SHP77 (cell line): Measurements from ENCODE around the gene TREML4.
A peak's percentile ranks its signal among the peaks of the same experiment; 100 is the strongest.

Source experiments
- DNase-seq, 2 experiments: peaks; one replicate each; lab custom pipeline; 2025; lab: John Stamatoyannopoulos, UW

Gene TREML4

DNA sequence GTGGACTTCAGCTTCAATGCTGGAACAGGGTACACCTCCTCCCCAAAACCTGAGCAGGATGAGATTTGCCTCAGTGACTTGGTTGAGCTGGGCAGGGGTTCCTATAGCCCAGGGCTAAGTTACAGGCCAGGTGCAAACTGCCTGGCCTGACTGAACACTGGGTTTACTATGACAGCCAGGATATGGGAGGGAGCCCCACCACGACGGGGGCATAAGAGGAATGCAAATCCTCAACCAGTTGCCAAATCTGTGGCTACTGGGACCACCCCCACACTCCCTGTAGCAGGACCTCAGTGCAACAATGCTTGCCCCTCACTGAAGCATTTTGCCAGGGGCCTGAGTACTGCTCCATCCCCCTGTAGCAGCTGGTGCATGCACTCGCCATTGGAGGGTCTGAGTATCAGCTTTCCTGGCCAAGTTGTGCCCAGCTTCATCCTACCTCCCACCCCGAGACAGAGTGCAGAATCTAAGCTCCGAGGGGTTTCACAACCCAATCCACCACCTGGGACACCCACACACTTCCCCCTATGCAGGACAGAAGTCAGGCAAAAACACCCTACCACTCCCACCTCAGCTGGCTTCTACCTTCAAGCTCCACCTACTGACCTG lies 27.6 kb downstream of the TREML4 start:
- DNase-seq, result no peak

DNA sequence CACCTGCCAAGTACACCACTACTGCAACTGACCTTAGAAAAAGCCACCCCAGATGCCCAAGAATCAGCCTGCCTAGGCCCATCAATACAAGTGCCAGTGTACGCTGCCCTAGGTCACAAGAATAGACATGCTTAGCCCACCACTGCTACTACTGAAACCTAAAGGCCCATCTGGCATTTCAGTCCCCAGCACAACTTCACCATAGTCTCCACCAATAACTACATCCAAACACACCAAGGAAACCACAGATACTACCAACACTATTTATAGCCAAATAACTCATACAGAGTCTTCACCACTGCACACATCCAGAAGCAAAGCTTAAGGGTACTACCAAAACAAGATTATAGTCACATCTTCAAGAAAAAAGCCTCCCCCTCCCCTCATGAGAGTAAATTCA lies 28.2 kb downstream of the TREML4 start:
- no peak for DNase-seq

DNA sequence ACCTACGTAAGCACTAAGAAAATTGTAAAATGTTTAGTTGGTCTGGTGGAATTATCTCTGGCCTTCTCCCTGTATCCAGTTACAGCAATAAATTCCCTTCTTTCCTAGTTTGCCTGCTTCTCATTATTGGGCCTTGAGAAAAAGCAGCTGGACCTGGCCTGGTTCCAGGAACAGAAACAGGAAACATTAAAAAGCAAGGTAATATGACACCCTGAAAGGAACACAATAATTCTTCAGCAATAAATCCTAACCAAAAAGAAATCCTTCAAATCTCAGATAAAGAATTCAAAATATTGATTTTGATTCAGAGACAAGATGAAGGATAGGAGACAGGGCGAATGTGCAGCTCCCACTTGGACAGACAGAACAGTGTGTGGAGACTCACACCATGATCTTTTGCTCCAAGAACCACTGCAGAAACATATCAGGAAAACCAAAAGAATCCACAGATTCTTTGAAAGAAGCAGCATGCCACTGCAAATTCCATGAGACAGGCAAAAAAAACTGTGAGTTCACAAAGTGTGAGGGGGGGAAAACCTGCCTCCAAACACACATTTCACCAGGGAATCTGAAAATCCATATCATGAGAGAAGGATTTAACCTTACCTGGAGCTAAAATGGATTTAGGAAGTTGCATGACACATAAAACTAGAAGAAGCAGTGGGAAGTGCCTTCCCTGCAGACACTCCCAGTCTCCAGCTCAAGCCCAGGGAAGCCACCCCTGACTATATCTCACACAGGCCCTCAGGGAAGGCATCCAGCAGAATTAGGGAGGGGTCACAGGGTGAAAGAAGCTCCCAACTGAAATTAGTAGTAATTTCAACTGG lies 29.4 kb downstream of the TREML4 start:
- peak; percentile 40 to 51 for DNase-seq

DNA sequence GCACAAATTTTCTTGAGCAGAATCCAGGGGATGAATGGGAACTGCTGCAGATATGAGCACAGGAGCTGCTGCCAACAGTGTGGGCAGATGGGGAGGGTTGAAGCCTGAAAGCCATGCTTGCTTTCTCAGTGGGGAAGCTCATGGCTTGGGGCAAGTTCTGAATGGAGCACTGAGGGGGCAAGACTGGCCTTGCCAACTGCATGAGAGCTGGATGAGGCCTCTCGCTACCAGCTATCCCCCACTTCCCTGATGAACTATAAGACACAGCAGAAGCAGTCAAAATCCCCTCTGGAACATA lies 30.0 kb downstream of the TREML4 start:
- DNase-seq, result no peak

DNA sequence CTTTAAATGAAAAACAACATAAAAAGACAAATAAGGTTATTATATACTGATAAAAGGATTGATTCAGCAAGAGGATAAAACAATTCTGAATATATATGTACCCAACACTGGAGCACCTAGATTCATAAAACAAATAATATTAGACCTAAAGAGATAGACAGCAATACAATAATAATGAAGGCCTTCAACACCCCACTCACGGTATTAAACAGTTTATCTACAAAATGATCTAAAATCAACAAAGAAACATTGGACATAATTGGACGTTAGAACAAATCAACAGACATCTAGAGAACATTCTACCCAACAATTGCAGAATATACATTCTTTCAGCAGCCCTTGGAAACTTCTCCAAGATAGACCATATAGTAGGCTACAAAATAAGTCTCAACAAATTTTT lies 34.3 kb downstream of the TREML4 start:
- no peak for DNase-seq

DNA sequence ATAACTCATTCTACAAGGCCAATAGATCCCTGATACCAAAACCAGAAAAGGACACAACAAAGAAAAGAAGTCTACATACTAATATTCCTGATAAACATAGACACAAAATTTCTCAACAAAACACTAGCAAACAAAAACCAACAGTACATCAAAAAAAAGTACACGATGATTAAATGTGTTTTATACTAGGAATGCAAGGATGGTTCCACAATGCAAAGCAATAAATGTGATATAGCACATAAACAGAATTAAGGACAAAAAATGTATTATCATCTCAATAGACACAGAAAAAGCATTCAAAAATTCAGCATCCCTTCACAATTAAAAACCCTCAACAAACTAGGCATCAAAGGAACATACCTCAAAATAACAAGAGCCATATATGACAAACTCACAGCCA lies 35.1 kb downstream of the TREML4 start:
- DNase-seq, result no peak

DNA sequence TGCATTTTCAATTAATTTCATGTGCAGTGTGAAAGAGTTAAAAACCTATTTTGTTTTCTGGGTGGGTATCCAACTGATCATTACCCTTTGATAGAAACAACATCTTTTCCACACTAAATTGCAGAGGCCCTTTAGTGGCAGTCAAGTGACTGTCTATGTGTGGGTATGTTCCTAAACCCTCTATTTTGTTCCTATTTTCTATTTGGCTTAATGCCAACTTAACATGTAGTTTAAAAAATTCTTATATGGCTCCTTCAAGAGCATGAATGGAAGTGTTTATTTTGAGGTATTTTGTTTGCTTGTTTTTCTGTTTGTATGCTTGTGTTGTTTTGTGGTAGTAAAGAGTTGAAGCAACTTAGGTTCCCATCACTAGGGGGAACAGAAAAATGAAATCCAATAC lies 38.4 kb downstream of the TREML4 start:
- DNase-seq, result no peak

DNA sequence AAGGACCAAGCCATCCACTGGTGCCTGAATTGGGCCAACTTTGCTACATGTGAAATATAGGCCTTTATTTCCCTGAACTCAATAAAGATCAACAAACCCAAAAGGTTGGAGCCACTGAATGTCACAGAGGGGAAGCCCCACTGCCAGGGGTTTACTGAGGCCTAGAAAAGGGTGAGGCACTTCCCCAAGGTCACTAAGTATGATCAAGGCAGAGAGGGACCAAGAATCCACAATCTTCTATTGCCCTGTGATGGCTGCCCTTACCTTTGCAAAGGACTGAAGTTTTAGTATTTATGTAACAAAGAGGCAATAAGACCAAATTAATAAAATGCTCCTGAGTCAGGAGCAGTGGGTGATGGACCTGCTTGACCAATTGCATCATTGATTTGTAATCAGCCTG lies 40.3 kb downstream of the TREML4 start:
- DNase-seq, result no peak

DNA sequence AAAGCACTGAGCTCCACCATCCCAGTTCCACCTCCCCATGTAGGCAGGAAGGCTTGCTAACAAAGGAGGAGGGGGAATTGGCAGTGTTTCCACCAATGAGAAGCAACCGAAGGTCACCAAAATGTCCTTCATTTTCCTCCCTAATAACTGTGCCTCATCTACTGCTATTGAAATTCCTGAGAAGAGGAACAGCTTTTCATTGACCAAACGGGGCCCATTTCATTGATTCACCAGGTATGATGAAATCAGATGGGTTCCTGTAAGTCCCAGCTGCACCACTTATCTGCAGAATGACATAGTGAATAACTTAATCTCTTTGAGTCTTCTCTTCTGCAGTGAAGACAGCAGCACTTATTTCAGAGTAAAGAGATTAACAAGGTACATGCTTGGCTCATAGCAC lies 41.0 kb downstream of the TREML4 start:
- DNase-seq, result no peak

DNA sequence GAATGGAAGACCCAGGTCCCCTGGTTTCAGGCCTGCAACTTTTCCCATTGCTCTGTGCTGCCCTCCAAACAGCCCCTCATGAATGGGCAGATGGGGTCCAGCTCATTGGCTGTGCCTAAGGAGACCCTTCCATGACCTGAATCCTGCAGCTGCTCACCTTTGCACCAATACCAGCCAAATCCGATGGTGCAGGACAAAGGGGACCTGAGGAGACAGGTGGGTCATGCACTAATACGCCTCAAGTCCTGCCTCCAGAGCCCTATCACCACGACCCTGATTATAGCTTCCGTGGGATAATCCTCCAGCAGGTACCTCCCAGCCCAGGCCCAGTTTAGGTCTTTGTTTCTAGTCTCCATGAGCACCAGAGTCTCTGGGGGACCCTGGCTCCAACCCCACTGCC lies 41.6 kb downstream of the TREML4 start:
- no peak for DNase-seq

DNA sequence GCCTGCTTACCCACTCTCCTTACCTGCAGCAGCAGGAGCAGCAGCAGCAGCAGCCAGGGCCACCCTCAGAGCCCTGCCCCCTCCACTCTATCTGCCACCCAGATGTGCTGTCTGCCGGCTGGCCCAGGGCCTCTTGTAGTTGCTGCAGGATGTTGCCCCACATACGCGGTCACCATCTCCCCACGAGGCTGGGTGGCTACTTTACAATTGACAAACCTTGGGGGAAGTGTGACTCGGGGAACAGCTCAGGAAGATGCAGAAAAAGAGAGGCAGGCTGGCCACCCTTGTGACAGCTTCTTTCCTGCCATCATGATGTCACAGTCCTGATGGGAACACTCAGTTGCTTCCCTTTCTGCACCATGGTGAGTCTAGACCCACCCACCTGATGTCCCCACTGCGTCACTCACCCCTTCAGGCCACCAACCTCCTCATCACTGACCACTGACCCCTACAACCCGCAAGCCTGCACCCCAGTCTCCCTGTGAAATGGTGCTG lies 43.8 kb downstream of the TREML4 start:
- DNase-seq, result no peak

DNA sequence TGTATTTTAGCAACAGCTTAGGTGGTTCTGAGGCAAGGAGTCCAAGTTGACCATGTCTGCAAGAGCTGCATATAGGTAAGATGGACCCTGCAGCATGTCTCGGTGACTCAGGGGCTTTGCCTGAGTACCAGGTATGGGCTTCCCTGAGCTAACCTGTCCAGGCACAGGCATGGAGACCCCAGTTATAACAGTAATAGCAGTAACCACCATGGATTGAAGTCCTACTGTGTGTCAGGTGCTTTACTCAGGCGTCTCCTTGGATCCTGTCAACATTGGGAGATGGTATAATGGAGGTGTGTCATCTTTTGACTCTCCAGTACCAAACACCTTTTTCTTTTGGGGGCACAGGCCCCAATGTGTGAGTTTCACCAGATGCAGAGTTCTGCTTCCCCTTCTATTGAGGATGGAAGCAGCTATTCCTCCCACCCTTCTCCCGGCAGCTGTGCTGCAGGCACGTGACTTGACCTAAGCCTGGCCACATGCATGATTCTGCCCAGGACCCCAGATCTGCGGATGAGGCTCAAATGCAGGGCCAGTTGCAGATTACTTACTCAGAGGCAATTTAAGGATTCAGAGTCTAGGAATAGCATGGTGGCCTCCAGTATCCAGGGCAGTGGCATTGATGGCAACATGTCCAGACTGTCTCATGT lies 44.6 kb downstream of the TREML4 start:
- no peak for DNase-seq

DNA sequence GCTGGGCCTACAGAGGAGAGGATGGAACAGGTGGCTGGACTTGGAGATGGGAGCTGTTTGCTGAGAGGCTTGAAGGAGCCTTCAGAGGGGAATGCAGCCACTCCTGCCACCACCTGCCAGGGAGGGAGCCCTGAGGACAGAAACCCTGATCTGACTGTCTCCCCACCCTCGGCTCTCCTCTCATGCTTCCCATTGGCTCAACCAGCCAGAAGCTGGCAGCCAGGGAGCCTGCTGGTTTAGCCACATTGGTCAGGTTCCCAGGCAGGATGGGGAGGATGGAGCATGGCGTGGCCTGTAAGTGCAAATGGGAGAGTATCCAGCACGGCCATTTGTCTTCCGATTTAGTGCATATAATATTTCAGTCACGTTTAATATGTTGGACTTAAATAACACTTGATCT lies 45.6 kb downstream of the TREML4 start:
- DNase-seq, result no peak

DNA sequence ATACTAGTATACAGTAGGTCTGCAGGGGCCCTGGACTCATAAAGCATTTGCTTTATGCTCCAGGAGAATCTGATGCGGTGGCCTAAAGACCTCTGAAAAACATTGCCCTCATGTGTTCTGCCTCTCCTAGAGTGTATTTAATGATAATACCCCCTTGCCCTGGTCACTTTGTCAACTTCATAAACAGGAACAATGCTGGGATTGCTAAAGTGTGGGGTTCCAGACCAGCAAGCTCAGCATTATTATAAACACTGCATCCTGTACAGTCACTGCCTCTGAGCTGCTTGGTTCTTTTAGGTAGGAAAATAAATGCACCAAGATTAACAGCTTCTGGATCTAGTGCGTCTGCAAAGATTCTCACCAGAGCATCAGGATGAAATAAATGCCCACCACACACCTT lies 46.1 kb downstream of the TREML4 start:
- DNase-seq, result no peak

DNA sequence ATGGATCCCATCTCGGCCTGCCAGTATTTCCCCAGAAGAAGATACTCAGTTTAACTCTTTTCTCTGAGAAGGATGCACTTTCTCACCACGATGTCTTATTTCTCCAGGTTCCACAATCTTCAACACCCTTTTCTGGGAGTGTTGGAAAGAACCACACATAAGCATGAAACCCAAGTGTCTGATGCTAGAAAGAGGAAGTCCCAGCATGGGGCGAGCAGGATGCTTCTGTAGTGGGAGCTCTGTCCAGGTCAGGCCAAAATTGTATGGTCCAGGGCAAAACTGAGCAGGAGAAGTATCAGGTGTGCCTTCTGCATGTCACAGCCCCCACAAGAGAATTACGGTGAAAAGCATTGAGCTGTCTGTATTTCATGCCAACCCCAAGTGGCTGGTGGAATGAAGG lies 47.3 kb downstream of the TREML4 start:
- no peak for DNase-seq

DNA sequence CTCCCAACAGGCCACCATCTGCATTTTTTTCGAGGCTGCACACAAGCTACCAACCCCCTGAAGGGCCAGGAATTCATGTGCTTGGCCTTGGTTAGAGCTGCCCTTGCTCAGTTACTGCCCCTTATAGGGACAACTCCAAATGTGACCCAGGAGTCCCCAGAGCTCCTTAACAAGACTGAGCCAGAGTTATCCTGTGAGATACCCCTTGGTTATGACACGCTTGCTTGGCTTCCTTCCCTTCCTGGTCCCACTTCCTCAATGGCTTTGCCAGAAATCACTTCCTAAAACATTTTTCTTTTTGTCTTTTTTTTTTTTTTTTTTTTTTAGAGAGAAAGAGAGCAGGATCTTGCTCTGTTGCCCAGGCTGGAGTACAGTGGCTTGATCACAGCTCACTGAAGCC lies 49.5 kb downstream of the TREML4 start:
- DNase-seq, result no peak

DNA sequence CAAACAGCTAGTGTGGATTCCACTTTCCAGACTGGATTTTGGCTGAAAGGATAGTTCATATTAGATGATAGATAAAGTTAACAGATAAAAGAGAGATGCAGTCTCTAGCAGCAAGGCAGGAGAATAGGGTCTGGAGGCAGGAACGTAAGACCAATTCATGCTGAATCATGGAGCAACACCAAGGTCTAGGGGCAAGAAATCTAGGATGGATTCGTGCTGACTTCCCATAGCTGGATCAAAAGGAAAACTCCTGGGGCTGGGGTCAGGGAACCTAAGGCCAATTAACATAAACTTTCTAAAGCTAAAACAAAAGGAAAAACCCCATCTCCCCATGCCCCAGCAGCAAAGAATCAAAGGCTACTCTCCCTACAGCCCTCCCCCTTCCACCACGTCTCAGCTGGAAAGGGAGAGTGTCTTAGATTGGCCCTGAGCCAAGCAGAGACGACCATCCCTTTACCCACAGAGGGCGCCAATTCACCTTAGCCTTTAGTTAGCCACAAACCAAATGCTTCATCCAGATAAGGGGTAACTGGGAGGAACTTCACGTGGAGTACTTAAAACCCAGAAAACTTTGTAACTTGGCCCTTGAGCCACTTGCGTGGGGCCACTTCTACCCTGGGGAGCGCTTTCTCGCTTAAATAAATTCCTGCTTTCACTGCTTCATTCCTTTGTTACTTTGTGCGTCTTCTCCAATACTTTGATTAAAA lies 50.7 kb downstream of the TREML4 start:
- peak; percentile 81 to 83 for DNase-seq

DNA sequence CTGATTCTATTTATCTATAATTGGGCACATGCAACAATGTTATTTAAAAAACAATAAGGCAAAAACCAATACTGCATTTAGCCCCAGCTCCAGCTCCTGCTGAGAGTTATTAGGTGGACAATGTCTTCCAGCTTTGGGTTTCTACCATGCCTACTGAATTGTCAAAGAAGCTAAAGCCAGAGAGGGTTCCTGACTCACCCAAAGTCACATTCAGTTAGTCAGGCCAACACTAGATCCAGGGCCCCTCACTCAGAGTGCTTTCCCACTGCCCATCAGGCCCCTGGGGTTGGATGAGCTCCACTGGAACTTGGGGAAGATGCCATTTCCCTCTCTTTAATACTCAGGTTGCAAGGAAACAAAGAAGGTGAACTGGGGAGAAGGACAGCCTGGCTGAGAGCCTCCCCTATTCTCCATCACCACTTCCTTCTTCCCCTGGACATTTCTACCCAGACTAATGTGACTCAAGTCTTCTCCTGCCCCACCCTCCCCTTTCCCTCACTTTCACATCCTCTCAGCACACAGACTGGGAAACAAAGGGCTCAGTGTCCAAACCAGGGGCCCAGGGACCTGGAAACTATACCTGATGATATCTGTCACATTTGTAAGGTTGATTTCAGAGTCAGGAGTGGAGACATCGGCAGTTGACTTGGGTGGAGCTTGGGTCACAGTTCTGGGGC lies 52.4 kb downstream of the TREML4 start:
- DNase-seq, result no peak

DNA sequence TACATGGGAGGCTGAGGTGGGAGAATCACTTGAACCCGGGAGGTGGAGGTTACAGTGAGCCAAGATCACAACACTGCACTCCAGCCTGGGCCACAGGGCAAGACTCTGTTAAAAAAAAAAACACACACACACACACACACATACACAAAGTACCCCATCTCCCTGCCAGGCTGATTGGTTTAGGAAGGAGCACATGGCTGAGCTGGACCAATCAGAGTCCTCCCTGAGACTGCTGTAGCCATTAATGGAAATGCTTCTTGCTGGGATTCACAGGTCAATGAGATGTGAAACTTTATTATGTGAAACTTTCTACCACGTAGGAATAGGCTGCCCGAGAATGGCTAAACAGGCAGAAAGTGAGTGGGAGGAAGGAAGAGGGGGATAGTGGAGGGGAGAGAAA lies 55.5 kb downstream of the TREML4 start:
- DNase-seq, result no peak

DNA sequence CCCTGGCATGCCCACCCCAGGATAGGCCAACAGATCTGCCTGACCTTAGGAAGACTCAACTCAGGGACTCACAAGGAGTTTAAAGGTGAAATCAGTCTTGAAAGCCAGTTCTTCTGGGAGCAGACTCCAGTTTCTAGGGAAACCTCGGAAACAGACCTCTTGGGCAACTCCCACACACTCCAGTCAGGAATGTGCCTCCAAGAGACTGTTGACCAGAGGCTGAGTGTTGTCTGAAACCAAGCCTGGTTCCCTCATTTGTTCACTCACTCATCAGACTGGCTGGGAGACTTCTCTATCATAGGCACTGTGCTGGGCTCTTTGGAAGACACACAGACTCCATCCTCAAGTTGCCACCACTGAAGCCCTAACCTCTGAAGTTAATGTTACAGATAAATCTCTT lies 56.6 kb downstream of the TREML4 start:
- DNase-seq, result no peak

DNA sequence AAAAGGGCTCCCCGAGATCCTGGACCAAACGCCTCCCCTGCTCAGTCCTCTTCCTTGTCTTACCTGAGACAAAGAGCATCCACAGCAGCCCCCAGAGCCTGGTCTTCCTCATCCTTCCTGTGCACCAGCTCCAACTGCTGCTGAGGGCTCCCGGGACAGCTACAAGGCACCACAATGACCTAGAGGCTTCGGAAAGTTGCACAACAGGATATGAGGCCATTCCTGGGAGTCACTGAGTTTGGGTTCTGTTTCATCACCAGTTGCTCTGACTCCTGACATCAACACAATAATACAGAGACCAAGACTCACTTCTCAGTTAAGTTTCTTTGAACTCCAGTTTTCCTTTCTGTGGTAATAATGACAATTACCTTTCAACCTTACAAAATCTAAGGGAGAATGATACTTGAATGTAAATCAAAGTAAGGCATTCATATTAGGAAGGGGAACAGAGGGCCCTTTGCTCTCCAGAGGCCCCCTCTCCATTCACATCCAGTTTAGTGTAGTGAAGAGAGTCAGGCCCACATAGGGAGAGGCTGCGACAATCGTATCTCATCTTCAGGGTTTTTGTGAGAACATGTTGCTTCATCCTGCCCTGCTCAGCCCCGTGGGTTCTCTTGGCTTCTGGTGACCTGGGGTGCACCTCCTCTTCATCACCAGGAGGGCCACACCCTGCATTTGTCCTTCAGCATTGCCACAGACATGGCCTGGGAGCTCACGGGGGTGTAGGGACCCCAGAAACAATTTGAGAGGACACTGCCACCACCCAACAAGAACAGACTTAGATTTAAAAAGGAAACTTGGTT lies 58.6 kb downstream of the TREML4 start, which contains the start of gene TREM1:
TSS of gene TREM1 (minus strand) at position 139 of the 803 bp plus-strand sequence. CDS start at position 112, 27 bp downstream.
- peak in 1 of 2 experiments; percentile 15 for DNase-seq
